ENCODE measurements around the gene CIROP.
"Not testable (repeated sequence)": the region's sequence is repeated elsewhere in the genome, so short reads cannot be mapped to it uniquely, and the experiment has no call there.

GRCh38 chr14:23108169-23108568, 3.4 kb upstream of the CIROP start:
- TF ChIP-seq CTCF (IDR thresholded peaks at IDR 0.05); EZH2 (IDR thresholded peaks at IDR 0.05; ENCODE audit: borderline replicate concordance, insufficient read depth, low read depth, low read length, poor library complexity, severe bottlenecking): not testable (repeated sequence)
